Measurements from ENCODE around the gene WNT7B.
A peak's percentile ranks its signal among the peaks of the same experiment; 100 is the strongest.

WNT7B gene

GRCh38 chr22:45884201-45885062 lies 92.5 kb downstream of the WNT7B start:
- Histone ChIP-seq H3K4me3 (ENCODE audit: low read depth, low read length) (no peak overlapping the region), H3K36me3 (replicated peaks) (no peaks in the 10 kb centered on the region), H3K27me3 (replicated peaks) (peaks cover 29% of the 10 kb centered on the region), H3K27ac (no peak overlapping the region)
- TF ChIP-seq CTCF (IDR thresholded peaks at IDR 0.05; ENCODE audit: low read depth, low read length, missing control alignments): no peak
- in situ Hi-C loops (cut with HindIII; ENCODE audit: low pct_ligation_motif_present, low sequenced_read_pairs): no loop called here
- no peak for DNase-seq

GRCh38 chr22:45883811-45884170 lies 93.2 kb downstream of the WNT7B start:
- Histone ChIP-seq H3K36me3 (replicated peaks) (no peaks in the 10 kb centered on the region), H3K4me3 (ENCODE audit: low read depth, low read length) (no peak overlapping the region), H3K27me3 (replicated peaks) (peaks cover 32% of the 10 kb centered on the region), H3K27ac (no peak overlapping the region)
- TF ChIP-seq CTCF (IDR thresholded peaks at IDR 0.05; ENCODE audit: low read depth, low read length, missing control alignments): no peak
- no peak for DNase-seq
- in situ Hi-C loops (cut with HindIII; ENCODE audit: low pct_ligation_motif_present, low sequenced_read_pairs): no loop called here

GRCh38 chr22:45882881-45883810 lies 93.8 kb downstream of the WNT7B start:
- Histone ChIP-seq H3K36me3 (replicated peaks) (no peaks in the 10 kb centered on the region), H3K27me3 (replicated peaks) (peaks cover 39% of the 10 kb centered on the region), H3K27ac (no peak overlapping the region), H3K4me3 (ENCODE audit: low read depth, low read length) (no peak overlapping the region)
- no peak for DNase-seq
- in situ Hi-C loops (cut with HindIII; ENCODE audit: low pct_ligation_motif_present, low sequenced_read_pairs): no loop called here
- no peak for TF ChIP-seq CTCF (IDR thresholded peaks at IDR 0.05; ENCODE audit: low read depth, low read length, missing control alignments)

- no peak for DNase-seq
- peaks cover 51% of the 10 kb centered on the region for H3K27me3 ChIP-seq (replicated peaks)
- no peak overlapping the region for H3K27ac ChIP-seq
- no peaks in the 10 kb centered on the region for H3K36me3 ChIP-seq (replicated peaks)
- H3K4me3 ChIP-seq (ENCODE audit: low read depth, low read length): no peak overlapping the region
- in situ Hi-C loops (cut with HindIII; ENCODE audit: low pct_ligation_motif_present, low sequenced_read_pairs): no loop called here
- no peak for TF ChIP-seq CTCF (IDR thresholded peaks at IDR 0.05; ENCODE audit: low read depth, low read length, missing control alignments)
These were observed 95.5 kb downstream of the WNT7B start for GRCh38 chr22:45881524-45881875.

- DNase-seq: no peak
- peak; percentile 11 for TF ChIP-seq CTCF (IDR thresholded peaks at IDR 0.05; ENCODE audit: low read depth, low read length, missing control alignments)
- no peak overlapping the region for H3K4me3 ChIP-seq (ENCODE audit: low read depth, low read length)
- no peaks in the 10 kb centered on the region for H3K36me3 ChIP-seq (replicated peaks)
- H3K27ac ChIP-seq: no peak overlapping the region
- in situ Hi-C loops (cut with HindIII; ENCODE audit: low pct_ligation_motif_present, low sequenced_read_pairs): no loop called here
- peaks cover 52% of the 10 kb centered on the region for H3K27me3 ChIP-seq (replicated peaks)
These were observed 96.0 kb downstream of the WNT7B start for GRCh38 chr22:45880716-45881523.

All from brain microvascular endothelial cell (primary cell).